ENCODE results near the gene TTC23. TPM values are rescaled to one million over a fixed set of nuclear protein-coding genes. Genes with fewer than 3 reads are reported as not detected.

The TTC23 gene
- total RNA-seq, 1 donor from 2014 or later, result 47.3 TPM

GRCh38 chr15:99104788-99105513 lies 144.4 kb downstream of the TTC23 start, which contains the start of gene SYNM:
SYNM (plus strand) TSS chr15:99105080; CDS start chr15:99105200, 120 bp downstream.
- DNase-seq (ENCODE audit: low read depth), result peak; percentile 28

- no peak for DNase-seq (ENCODE audit: low read depth)
These were observed 146.1 kb downstream of the TTC23 start for GRCh38 chr15:99103279-99103678.

- DNase-seq (ENCODE audit: low read depth), result no peak
These were observed 146.8 kb downstream of the TTC23 start for GRCh38 chr15:99102332-99103235.

- DNase-seq (ENCODE audit: low read depth), result no peak
These were observed 147.9 kb downstream of the TTC23 start for GRCh38 chr15:99101501-99101900.

- peak; percentile 35 for DNase-seq (ENCODE audit: low read depth)
These were observed 148.9 kb downstream of the TTC23 start for GRCh38 chr15:99100245-99101173.

GRCh38 chr15:99099661-99100060 lies 149.7 kb downstream of the TTC23 start:
- DNase-seq (ENCODE audit: low read depth), result no peak

GRCh38 chr15:99098991-99099390 lies 150.4 kb downstream of the TTC23 start:
- DNase-seq (ENCODE audit: low read depth), result no peak

GRCh38 chr15:99098426-99098825 lies 151.0 kb downstream of the TTC23 start:
- DNase-seq (ENCODE audit: low read depth), result no peak

- DNase-seq (ENCODE audit: low read depth), result no peak
These were observed 151.7 kb downstream of the TTC23 start for GRCh38 chr15:99097441-99098410.

- no peak for DNase-seq (ENCODE audit: low read depth)
These were observed 152.4 kb downstream of the TTC23 start for GRCh38 chr15:99096894-99097426.

GRCh38 chr15:99096173-99096893 lies 153.0 kb downstream of the TTC23 start:
- no peak for DNase-seq (ENCODE audit: low read depth)

- DNase-seq (ENCODE audit: low read depth), result no peak
These were observed 153.8 kb downstream of the TTC23 start for GRCh38 chr15:99095626-99096025.

- DNase-seq (ENCODE audit: low read depth), result no peak
These were observed 156.7 kb downstream of the TTC23 start for GRCh38 chr15:99092554-99093172.

- DNase-seq (ENCODE audit: low read depth), result no peak
These were observed 158.4 kb downstream of the TTC23 start for GRCh38 chr15:99090938-99091337.

- DNase-seq (ENCODE audit: low read depth), result no peak
These were observed 159.2 kb downstream of the TTC23 start for GRCh38 chr15:99090011-99090699.

GRCh38 chr15:99087405-99087943 lies 161.9 kb downstream of the TTC23 start:
- no peak for DNase-seq (ENCODE audit: low read depth)

GRCh38 chr15:99086327-99086667 lies 163.1 kb downstream of the TTC23 start:
- DNase-seq (ENCODE audit: low read depth), result no peak
